Measurements from ENCODE around the gene GALNT17.
"Not testable (repeated sequence)": the region's sequence is repeated elsewhere in the genome, so short reads cannot be mapped to it uniquely, and the experiment has no call there.

Gene GALNT17

DNA sequence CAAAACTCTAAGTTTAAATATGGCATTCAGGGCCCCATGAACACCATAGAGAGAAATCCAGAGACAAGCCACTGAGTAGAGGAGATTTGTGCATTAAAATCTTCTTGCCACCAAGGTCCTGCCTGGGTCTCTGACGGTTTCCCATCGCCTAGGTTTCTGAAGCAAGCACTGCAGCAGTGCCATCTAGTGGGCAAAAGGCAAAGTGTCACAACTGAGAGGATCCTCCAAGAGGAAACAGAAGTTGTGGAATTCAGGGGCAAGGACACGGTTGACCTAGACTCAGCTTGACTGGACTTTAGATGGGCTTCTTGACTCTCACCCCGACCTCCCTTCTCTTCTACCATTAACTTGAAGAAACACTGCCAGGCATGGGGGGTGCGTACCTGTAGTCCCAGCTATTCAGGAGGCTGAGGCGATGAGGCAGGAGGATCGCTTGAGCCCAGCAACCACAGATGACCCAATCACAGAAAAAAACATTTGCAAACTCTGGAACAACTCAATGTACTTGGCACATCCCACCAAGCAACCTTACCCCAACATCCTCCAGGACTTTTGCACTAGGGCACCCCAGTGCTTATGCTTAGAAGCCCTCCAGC, 604.1 kb downstream of the GALNT17 start:
- Histone ChIP-seq H3K27ac (no peak overlapping the region), H3K36me3 (no peaks in the 10 kb centered on the region), H3K9ac (no peak overlapping the region), H3K9me3 (no peaks in the 10 kb centered on the region), H3K4me2 (no peak overlapping the region), H3K4me3 (no peak overlapping the region), H3K4me1 (no peaks in the 10 kb centered on the region), H4K20me1 (no peaks in the 10 kb centered on the region), H3K27me3 (no peaks in the 10 kb centered on the region)
- no peak for TF ChIP-seq Cebpa-rat (IDR thresholded peaks at IDR 0.05)

DNA sequence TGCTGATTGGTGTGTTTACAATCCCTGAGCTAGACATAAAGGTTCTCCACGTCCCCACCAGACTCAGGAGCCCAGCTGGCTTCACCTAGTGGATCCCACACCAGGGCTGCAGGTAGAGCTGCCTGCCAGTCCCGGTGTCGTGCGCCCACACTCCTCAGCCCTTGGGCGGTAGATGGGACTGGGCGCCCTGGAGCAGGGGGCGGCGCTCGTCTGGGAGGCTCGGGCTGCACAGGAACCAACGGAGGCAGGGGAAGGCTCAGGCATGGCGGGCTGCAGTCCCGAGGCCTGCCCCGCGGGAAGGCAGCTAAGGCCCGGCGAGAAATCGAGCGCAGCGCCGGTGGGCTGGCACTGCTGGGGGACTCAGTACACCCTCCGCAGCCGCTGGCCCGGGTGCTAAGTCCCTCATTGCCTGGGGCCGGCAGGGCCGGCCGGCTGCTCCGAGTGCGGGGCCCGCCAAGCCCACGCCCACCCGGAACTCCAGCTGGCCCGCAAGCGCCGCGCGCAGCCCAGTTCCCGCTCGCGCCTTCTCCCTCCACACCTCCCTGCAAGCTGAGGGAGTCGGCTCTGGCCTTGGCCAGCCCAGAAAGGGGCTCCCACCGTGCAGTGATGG, 606.1 kb downstream of the GALNT17 start:
- H3K4me3 ChIP-seq, H3K4me1 ChIP-seq, H4K20me1 ChIP-seq, H3K27me3 ChIP-seq, H3K9ac ChIP-seq, H3K9me3 ChIP-seq, H3K4me2 ChIP-seq, H3K36me3 ChIP-seq, H3K27ac ChIP-seq: not testable (repeated sequence)

DNA sequence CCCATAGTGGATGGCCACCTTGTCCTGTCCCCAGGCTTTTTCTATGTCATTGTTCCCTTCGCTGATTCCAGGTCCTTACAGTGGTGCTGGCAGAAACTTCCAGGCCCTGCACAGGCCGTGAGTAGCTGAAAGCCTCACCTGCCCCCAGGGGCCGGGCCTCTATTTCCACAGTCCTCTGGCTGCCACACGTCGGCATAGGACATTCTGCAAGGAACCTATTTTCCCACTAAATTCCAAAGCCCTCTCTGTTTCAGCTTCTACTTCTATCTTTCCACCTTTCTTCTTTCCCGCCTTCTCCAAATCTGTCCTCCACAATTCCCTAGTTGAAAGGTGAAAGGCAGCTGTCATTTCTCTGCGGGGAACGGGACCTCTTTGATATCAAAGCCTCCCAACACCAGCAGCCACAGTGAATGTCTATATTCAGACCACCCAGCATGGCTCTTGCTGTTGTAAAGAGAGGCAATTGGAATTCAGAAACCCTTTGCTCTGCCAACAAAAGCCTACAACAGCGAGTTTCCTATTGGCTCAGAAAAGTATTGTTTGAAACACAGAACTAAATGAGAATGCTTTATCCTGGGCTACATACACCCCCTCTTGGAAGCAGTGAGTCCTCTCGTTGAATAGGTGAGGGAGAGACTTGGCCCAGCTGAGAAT, 607.7 kb downstream of the GALNT17 start:
- Histone ChIP-seq H3K4me3 (no peak overlapping the region), H3K9me3 (no peaks in the 10 kb centered on the region), H3K27ac (no peak overlapping the region), H3K4me2 (no peak overlapping the region), H3K4me1 (no peaks in the 10 kb centered on the region), H4K20me1 (no peaks in the 10 kb centered on the region), H3K27me3 (no peaks in the 10 kb centered on the region), H3K36me3 (no peaks in the 10 kb centered on the region), H3K9ac (no peak overlapping the region)
- TF ChIP-seq Cebpa-rat (IDR thresholded peaks at IDR 0.05), result no peak

DNA sequence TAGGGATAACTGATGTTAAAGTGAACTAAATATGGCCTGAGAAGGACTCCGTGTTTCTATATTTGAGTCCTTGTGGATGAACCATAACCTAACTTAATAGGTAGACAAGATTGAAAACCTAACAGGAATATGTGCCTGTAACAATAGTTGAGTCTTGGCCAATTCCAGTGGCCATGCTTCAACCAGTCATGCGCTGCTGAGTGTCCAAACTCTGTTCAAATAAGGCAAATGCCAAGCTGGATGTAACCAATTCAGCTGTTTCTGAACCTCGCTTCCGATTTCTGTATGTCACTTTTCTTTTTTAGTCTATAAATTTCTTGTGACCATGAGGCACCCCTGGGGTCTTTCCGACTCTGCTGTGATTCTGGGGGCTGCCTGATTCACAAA, 608.2 kb downstream of the GALNT17 start:
- Histone ChIP-seq H3K27ac (no peak overlapping the region), H3K27me3 (no peaks in the 10 kb centered on the region), H3K36me3 (no peaks in the 10 kb centered on the region), H3K9me3 (no peaks in the 10 kb centered on the region), H3K4me2 (no peak overlapping the region), H3K4me3 (no peak overlapping the region), H3K9ac (no peak overlapping the region), H3K4me1 (no peaks in the 10 kb centered on the region), H4K20me1 (no peaks in the 10 kb centered on the region)
- TF ChIP-seq Cebpa-rat (IDR thresholded peaks at IDR 0.05), result no peak

DNA sequence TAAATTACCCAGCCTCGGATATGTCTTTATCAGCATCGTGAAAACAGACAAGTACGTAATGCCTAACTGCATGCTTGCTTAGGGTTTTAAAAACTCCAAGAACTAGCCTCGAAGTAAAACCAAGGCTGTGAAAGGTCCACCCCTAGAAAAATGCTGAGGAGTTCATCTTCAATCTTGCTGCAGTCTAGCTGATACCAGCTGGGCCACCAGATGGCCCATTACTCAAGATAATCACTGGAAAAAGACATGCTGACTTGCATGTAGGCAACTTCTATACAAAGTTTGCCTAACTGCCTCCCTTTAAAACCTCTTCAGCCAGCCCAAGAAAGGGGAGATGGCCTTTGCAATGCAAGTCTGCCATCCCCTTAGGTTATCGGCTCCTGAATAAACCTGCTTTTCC, 614.1 kb downstream of the GALNT17 start:
- Histone ChIP-seq H3K4me1 (no peaks in the 10 kb centered on the region), H3K36me3 (no peaks in the 10 kb centered on the region)
- TF ChIP-seq Cebpa-rat (IDR thresholded peaks at IDR 0.05), result no peak

DNA sequence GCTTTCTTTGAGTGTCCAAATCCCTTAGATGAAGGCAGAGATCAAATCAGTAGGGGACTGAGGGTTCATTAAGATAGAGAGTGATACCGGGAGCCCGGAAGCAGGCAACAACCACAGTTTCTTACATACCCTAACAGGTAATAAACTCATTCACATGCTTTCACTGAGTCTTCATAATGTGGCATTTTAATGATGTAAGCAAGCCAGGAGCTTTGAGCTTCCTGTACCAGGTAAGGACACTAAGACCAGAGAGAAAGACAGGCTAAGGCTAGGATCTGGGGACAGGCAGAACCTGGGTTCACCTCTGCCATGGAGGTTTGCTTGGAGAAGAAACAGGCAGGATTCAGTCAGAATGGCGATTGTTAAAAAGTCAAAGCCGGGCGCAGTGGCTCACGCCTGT, 618.3 kb downstream of the GALNT17 start:
- no peaks in the 10 kb centered on the region for H4K20me1 ChIP-seq
- no peak overlapping the region for H3K4me2 ChIP-seq
- H3K27ac ChIP-seq, result no peak overlapping the region
- peaks cover 5% of the 10 kb centered on the region for H3K9me3 ChIP-seq
- no peak overlapping the region for H3K9ac ChIP-seq
- H3K27me3 ChIP-seq, result no peaks in the 10 kb centered on the region
- no peak for TF ChIP-seq Cebpa-rat (IDR thresholded peaks at IDR 0.05)
- H3K4me1 ChIP-seq, result no peaks in the 10 kb centered on the region; the same call in 1 of the 2 replicates
- H3K4me3 ChIP-seq, result no peak overlapping the region
- H3K36me3 ChIP-seq, result no peaks in the 10 kb centered on the region

More for the DNA sequence above, 614.1 kb downstream of the GALNT17 start:
- no peaks in the 10 kb centered on the region for H3K9me3 ChIP-seq
- H4K20me1 ChIP-seq, result no peaks in the 10 kb centered on the region
- no peak overlapping the region for H3K4me2 ChIP-seq
- H3K27ac ChIP-seq, result no peak overlapping the region
- no peak overlapping the region for H3K4me3 ChIP-seq
- H3K9ac ChIP-seq, result no peak overlapping the region
- no peaks in the 10 kb centered on the region for H3K27me3 ChIP-seq

DNA sequence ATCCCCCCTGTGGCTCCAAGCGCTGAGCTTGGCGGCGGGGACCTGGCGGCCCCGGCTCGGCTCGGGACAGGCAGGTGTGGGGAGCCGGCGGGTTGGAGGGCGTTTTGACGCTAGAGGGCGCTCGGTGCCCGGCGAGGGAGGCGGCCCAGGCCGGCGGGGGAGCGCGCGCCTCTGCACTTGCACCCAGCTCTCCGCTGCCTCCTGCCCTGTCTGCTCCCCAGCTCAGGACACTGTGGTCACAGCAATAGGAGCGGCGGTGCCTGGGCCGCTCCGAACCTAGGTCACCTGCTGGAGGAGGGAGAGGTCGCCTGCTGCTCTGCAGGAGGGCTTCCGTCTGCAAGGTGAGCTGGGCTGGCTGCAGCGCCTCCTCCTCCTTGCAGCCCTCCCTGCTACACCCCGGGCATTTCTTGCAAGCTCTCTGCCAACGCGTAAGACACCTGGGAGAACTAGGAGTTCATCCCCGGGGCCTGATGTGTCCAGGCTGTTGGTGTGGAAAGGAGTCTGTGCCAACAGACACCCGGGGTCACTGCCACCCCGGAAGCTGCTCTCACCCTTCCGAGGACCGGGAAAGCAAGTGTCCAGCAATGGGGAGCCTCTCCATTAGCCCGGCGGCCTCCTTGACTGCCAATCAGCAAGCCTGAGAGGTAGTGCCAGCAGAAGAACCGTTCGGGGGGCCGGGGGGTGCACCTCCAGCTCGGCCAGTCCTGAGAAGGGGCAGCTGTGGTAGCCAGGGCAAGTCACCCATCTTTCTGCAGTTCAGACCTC, 620.4 kb downstream of the GALNT17 start:
- Histone ChIP-seq H3K9me3 (peaks cover 17% of the 10 kb centered on the region), H3K27ac (no peak overlapping the region), H3K9ac (no peak overlapping the region), H3K4me1 (no peaks in the 10 kb centered on the region; the same call in 1 of the 2 replicates), H3K27me3 (no peaks in the 10 kb centered on the region), H4K20me1 (no peaks in the 10 kb centered on the region), H3K36me3 (no peaks in the 10 kb centered on the region), H3K4me2 (peak overlapping the region; percentile 47), H3K4me3 (no peak overlapping the region)
- no peak for TF ChIP-seq Cebpa-rat (IDR thresholded peaks at IDR 0.05)

DNA sequence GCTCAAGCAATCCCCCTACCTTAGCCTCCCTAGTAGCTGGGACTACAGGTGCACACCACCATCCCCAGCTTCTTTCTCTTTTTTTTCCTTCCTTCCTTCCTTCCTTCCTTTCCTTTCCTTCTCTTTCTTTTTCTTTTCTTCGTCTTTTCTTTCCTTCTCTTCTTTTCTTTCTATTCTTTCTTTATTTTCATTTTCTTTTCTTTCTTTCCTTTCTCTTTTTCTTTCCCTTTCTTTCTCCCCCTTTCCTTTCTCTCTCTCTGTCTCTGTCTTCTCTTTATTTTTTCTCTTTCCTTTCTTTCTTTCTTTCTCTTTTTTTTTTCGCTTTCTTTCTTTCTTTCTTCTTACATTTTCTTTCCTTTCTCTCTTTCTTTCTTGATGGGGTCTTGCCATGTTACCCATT, 621.3 kb downstream of the GALNT17 start:
- no peak overlapping the region for H3K4me2 ChIP-seq
- no peak overlapping the region for H3K9ac ChIP-seq
- no peak overlapping the region for H3K27ac ChIP-seq
- no peaks in the 10 kb centered on the region for H3K27me3 ChIP-seq
- H3K4me3 ChIP-seq, result no peak overlapping the region
- no peak for TF ChIP-seq Cebpa-rat (IDR thresholded peaks at IDR 0.05)
- peaks cover 17% of the 10 kb centered on the region for H3K9me3 ChIP-seq
- no peaks in the 10 kb centered on the region for H4K20me1 ChIP-seq
- no peaks in the 10 kb centered on the region; the same call in 1 of the 2 replicates for H3K4me1 ChIP-seq
- no peaks in the 10 kb centered on the region for H3K36me3 ChIP-seq

DNA sequence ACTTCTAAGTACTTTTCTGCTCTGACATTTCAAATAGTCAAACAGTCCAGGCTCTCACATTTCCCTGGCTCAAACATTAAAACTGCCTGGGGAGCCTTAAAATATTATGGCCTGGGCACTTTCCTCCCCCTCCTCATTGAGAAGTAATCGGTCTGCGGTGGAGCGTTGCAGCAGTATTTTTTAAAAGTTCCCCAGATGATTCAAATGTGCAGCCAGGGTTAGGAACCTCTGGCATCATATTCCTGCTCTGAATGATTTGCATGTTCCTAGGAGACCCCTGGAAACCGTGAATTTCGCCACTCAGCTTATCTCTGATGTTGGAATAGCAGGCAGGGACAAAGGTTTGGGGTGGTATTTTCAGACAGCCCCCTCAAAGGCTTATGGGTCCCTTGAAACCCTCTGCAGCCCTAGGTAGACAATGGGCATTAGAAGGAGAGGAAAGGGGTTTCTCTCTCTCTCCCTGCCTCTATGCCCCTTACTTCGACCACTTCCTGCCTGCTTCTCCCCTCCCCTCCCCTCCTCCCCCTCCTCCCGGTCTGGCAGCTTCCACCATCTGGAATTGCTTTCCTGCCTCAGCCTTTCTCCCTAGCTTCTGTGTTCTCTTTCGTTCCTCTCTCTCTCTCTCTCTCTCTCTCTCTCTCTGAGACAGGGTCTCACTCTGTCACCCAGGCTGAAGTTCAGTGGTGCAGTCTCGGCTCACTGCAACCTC, 622.2 kb downstream of the GALNT17 start:
- Histone ChIP-seq H3K4me1 (no peaks in the 10 kb centered on the region; the same call in 1 of the 2 replicates), H4K20me1 (no peaks in the 10 kb centered on the region), H3K27me3 (no peaks in the 10 kb centered on the region), H3K27ac (no peak overlapping the region), H3K4me3 (no peak overlapping the region), H3K9me3 (peaks cover 17% of the 10 kb centered on the region), H3K4me2 (no peak overlapping the region), H3K9ac (no peak overlapping the region), H3K36me3 (no peaks in the 10 kb centered on the region)
- TF ChIP-seq Cebpa-rat (IDR thresholded peaks at IDR 0.05), result no peak
